Amniotic stem cell (primary cell): Measurements from ENCODE around the gene LRRC27.
"Not testable (repeated sequence)": the region's sequence is repeated elsewhere in the genome, so short reads cannot be mapped to it uniquely, and the experiment has no call there.

Experiments used
- DNase-seq: peaks from one replicate; lab custom pipeline; 2025; lab: John Stamatoyannopoulos, UW

LRRC27 gene

DNA sequence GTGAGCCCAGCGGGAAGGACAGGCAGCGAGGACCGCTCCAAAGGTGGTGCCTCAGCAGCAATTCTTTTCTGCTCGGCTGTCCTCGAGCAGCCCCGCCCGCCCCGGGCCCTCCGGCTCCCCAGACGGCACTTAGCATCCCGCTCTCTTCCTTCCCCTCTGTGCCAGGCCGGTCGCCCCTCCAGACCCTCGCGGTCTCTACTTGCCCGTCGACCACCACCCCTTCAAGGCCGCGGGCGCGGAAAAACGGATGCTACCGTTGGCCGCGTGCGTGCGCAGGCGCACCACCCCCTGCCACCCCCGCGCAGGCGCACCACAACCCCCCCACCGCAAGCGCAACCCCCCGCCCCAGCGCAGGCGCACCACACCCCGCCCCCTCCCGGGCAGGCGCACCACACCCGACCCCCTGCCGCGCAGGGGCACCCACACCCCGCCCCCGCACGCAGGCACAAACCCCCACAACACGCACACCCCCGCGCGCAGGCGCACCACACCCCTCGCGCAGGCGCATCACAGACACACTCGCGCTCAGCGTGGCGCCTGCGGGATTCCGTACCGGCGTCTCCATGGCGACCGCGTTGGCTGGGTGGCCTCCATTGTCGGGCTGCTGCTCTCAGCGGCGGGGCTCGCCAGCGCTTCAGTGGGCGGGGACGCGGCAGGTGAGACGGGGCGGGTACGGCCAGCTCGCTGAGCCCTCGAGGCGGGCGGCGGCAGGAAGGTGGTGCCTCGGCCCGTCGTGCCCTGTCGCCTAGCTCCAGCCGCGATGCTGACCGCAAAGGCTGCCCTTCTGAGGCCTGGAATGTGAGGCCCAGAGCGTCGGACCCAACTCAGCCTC is at the start of gene LRRC27:
LRRC27 (plus strand) TSS at position 593 of the 832 bp plus-strand sequence. CDS start 1,332 bp downstream, outside the sequence.
- peak; percentile 95 for DNase-seq

DNA sequence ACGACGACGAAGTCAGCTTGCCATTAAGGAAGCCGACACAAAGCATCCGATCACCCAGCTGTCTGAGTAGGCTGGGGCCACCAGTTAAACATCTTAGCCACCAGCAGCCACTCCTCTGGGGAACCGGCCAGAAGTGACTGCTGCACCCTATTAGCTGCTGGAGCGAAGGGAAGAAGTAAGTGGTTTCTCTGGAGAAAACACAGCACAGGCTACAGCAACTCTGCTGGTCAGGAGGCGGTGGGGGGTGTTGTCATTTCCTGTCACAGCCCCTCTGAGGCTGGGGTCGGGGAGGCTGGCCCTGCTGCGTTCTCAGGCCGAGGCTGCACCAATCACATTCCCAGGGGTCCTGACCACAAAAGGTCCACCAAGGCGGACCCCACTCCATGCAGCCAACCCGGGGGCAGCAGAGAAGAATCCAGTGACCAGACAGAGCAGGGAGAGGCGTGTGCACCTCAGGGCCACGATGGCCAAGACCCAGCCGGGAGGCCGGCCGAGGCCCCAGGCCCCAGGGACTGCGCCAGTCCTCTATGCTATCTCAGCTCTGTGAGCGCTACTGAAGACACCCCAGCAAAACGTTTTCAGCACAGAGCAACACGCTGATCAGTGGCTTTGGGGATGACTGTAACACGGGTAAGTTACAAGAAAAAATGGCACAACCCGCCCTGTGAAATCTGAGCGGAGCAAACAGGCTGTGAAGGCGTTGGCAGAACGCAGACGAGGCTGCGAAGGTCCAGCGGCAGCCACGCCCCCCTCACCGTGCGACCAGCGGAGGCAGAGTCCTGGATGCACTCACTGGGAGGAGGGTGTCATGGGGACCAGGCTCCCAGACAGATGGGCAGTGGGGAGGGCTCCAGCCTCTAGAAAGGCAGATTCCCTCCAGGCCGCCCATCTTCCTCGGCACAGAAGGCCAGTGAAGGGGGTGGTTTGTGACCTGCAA is 49.1 kb upstream of the LRRC27 start:
- no peak for DNase-seq

DNA sequence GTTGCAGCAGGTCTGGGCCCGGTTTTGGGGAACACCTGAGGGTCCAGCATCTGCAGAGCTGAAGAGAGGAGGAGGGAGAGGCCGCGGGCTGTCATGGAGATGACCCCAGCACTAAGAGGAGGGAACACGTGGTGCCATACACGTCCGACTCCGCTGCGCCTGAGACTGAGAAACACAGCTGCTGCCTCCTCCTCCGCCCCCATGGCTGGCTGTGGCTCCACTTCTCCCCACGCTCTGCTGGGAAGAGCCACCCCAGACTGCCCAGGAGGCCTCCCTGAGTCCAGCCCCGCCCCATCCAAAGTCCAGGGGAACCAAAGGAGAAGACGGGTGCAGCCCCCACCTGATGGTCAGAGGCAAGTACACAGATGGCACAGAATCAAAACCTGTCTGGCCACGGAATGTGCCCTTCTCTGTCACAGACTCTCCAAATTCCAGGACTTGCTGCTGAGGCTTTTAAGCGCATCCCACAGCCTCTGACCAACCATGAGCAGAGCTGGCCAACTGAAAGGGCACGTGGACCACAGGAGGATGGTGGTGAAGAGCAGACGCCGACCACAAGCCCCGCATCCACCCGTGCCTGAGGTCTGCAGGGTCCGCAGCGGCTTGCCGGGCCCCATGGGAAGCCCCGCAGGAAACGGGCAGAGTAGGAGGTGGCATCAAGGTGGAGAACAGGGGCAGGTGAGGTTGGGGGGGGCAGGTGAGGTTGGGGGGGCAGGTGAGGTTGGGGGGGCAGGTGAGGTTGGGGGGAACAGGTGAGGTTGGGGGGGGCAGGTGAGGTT is 48.2 kb upstream of the LRRC27 start:
- no peak for DNase-seq

DNA sequence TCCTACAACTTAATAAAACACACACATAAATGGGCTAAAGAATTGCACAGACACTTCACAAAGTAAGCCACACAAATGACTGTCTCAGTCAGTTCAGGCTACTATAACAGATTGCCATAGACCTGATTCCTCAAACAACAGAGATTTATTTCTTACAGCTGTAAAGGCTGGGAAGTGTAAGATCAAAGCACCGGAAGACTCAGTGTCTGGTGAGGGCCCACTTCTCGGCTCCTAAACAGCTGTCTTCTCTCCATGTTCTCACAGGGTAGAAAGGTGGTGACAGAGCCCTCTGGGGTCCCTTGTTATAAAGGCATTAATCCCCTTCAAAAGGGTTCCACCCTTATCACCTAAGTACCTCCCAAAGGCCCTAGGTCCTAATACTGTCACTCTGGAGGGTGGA is 42.6 kb upstream of the LRRC27 start:
- DNase-seq, result no peak

DNA sequence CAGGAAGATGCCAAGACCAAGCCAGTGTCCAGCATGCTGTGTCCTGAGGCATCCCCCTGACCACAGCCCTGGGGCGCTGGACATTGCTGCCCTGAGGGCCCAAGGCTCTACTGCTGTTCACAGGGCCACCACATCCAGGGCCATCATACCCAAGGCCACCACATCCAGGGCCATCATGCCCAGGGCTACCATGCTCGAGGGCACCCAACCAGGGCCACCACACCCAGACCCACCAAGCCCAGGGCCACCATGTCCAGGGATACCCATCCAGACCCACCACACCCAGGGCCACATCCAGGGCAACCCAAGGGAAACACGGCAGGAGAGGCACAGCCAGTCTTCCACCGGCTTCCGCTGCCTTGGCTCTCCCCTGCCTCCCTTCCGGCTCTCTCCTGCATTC is 41.4 kb upstream of the LRRC27 start:
- DNase-seq, result no peak

DNA sequence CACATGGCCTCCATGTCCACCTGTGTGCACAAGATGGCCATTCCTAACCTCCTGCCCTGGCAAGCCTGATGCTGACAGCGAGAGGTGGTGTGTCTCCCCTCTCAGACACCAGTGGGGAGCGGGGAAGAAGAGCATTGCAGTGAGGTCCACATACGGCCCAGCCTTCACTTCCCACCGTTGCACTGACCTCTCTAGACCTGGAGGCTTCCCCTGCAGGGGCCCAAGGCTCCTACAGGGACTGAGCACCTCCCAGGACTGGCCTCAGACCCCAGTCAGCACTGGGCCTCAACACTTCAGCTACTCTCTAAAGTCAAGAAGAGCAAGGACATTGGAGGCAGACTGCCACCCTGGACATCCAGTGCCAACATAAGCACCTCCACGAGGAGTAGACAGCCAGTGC is 40.2 kb upstream of the LRRC27 start:
- DNase-seq, result no peak

DNA sequence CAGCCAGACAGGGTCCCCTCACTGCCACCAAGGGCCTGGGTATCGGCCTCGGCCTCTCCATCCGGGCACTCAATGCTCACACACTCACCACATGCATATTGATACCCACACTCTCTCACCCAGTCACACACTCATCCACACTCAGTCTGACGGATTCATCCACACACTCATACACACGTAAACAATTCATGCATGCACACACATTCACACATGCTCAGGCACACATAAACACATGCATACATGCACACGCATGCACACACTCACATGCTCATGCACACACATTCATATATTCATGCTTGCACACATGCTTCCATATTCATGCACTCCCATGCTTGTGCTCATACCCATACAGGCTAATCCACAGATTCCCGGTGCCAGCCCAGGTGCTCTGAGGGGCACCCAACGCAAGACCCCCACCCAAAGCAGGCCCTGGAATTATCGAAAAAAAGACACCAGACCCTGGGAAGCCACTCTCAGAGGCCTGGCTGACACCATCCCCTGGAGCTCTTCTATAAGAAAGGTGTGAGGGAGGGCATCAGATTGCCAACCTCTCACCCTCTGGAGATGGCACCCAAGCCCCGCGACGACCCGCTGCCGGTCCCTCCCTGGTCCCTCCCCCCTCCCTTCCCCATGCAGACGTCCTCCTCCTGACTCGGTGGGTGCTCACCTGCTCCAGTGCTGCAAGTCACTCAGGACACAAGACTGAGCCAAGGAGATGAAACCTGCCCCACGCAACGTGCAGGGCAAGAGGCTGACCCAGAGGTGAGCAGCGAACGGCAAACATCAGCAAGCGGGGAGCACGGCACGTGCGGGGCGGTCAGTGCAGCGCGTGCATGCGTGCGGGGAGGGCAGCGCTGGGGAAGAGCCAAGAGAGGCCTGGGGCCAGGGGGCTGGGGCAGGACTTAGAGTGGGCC is 39.4 kb upstream of the LRRC27 start:
- no peak for DNase-seq

DNA sequence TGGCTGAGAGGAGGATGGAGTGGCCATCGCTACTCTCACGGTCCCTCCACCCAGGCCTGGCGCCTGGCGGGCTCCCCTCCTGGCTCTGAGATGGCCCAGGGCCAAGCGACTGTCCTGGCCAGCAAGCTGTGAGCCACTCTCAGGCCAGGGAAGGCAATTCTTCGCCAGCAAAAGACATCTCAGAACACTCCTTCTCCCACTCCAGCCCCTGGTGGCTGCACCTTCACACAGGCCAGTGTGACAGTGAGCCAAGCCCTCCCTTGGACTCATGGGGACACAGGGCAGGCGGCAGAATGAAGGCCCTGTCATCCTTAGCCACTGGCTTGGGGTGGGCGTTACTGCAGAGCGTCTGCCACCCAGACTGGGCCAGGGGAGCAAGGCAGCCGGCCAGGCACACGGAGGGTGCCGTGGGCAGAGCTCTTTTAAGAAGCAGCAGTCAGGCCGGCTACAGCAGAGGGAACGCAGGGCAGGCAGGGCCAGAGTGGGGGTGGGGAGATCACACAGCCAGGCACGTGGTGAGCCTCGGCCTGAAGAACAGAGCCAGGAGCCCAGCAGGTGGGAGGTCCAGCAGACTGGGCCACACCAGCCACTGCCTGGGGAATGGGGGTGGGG is 38.7 kb upstream of the LRRC27 start:
- no peak for DNase-seq

DNA sequence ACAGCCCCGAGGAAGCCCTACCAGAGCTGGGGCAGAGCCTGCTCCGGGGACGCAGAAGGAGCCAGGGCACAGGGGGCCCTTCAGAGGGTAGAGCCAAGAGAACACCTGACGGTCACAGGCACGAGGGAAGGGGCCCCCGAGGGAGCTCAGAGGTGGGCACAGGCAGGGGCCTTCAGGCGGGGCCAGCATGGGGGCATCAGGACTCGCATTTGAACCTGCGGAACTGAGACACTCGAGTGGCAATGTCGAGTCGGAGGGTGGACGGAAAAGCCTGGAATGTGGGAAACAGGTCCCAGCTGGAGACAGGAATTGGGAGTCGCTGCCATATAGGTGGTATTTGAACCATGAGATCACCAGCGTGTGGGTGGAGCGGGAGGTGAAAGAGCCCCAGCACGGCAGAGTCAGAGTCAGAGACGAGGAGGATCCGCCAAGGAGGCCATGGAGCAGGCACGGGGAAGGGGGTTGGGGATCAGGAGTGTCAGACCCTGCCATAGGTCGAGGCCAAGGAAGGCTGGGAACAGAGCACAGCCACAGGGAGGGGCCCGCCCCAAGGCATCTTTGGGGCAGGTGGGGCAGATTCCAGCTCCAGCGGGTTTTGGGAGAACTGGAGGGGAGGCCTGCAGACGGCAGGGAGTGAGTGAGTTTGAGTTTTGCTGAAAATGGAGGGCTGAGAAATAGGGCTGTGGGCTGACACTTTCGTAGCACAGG is 38.0 kb upstream of the LRRC27 start:
- no peak for DNase-seq

DNA sequence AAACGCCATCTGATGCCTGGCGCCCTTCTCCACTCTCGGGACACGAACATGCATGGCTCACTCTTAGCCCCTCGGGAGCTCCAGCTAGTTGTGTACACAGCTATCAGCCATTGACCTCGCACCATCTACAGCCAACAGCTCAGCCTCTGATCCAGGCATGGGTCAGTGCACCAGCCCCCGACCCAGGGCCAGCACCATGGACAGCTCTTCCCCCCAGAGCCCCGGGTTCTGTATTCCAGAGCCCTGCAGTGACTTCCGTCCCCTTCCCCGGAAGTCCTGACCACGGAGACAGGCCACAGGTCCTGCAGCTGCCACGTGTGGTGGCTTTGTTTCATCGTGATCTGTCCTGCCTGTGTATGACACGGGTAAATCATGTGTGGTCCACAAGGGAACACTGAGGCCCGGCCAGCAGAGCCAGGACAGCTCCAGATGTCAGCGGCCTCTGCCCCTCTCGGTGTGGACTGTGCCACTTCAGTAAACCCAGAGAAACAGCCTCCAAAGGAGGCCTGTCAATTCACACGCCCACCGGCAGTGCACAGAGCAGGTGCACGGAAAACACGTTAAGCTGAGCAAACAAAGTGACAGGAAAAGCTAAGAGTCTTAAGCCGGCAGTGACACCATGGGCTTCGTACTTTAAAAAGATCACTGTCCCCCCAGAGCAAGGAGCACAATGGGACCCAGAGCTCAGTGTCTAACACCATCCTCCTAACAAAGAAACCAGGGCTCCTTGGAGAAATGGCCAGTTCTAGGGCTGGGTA is 37.3 kb upstream of the LRRC27 start:
- DNase-seq, result no peak

DNA sequence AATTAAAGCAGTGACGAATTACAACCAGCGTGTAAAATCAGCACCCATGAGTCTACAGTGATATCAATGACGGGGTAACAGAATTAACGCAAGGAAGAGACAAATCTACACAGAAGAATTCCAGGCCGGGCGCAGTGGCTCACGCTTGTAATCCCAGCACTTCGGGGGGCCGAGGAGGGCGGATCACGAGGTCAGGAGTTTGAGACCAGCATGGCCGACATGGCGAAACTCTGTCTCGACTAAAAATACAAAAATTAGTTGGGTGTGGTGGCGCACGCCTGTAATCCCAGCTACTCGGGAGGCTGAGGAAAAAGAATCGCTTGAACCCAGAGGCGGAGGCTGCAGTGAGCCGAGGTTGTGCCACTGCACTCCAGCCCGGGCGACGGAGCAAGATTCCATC is 36.5 kb upstream of the LRRC27 start:
- not testable (repeated sequence) for DNase-seq

DNA sequence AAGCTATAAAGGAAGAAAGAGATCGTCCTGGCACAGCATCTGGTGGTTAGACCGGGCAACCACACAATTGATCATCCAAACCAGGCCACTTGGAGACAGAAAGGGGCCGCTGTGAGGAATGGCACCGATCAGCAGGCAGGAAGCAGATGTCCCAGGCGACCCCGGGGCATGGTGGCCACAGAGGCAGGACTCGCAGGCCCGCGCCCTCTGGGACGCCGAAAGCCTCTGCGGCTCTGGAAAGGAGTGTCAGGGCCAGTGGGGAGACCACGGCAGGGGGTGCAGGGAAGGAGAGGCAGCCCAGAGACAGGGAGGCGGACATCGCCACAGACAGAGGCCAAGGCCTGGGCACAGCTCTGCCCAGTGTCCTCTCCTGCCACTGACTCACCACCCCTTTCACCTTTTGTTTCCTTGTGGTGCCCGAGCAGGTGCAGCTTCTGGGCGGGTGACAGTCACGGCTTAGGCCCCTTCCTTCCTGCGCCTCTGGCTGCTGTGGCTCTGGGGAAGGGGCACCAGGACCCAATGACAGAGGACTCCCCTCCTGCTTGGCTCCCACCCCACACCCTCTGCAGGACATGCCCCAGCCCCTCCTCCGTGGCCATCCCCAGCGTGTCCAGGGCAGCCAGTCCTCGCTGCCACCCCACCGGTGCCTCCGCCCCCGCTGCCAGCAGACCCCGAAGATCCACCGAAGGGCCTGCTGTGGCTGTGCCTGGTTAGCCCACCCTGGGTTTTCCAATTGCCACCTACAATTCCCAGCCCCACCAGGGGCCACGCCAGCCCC is 35.1 kb upstream of the LRRC27 start:
- no peak for DNase-seq

DNA sequence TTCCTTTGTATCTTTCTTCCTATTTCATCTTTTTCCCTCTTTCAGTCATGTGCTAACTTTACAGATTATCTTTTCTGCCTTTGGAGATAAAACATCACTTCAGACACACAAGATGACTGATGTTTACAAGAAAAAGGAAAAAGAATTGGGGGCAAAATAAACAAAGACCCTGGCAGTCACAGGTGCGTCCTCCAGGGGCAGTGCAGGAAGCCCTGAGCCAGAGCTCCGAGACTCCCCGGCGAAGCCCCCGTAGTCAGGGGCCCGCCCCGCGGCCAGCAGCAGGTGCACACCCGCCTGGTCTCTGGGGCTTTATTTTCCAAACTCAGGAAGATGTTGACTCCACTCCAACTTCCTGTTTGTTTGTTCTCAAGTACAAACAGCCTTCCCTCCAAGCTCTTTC is 34.5 kb upstream of the LRRC27 start:
- DNase-seq, result no peak

DNA sequence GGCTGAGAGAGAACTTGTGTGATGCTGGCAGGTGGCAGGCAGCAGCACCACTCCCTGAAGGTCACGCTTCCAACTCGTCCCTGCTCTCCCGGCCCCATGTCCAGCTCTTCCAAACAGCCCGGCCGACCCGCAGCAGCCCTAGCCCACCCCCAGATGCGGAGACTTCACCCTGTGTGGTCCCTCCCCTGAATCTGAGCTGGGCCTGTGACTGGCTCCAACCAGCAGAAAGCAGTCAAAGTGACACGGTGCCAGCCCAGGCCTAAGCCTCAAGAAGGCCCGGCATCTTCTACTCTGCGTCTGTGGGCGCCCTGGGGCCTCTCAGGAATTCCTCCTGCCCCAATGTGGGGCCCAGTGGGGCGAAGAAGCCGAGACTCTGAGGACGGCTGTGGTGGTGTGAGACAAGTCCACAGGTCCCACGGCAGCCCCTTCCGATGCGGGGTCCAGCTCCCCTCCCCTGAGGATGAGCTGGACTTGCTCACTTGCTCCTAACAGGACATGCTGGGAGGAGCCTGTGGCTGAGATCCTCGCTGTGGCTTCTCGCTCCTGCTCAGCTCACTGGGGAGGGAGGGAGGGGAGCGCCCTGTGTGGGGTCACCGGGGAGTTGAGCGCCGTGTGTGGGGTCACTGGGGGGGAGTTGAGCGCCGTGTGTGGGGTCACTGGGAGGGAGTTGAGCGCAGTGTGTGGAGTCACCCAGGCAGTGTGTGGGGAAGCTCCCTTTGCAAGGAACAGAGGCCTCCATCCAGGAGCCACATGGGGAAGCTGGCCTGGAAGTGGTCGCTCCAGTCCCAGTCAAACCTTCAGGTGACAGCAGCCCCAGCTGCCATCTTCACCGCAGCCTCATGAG is 33.7 kb upstream of the LRRC27 start:
- DNase-seq, result no peak

DNA sequence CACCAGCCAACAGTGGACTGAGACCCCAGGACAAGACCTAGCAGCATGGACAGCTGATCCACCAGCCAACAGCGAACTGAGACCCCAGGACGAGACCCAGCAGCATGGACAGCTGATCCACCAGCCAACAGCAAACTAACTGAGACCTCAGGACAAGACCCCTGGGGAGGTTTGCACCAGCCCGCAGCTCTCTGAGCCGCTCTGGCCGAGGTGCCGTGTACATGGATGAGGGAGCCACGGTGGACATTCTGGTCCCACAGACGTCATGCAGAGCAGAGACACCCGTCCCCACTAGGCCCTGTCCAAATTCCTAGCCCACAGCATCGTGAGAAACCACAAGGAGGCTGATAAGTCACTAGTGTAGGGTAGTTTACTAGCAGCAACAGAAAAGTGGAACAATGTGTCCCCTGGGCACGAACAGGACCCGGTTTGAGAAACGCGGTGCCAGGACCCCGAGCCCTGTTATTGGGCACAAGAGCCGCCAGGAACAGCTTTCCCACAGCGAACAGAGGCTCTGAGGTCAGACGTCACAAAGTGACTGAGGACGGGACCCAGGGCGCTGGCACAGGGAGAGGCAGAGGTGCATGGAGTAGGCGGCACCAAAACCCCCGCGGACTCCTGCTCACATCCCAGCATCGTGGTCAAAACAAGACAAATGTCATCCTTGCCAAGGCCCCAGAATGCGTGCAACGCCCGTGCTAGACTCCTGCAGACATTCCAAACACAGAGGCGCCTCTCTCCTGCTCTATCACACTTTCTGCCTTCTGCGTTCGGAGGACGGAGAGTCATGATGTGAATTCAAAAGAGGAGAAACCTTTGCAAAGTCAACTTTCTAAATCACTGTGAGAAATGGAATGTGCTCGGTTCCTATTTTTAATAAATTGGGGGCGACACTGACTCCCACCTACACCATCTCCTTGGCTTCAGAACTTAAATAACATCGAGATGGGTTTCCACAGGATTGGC is 32.3 kb upstream of the LRRC27 start:
- no peak for DNase-seq

DNA sequence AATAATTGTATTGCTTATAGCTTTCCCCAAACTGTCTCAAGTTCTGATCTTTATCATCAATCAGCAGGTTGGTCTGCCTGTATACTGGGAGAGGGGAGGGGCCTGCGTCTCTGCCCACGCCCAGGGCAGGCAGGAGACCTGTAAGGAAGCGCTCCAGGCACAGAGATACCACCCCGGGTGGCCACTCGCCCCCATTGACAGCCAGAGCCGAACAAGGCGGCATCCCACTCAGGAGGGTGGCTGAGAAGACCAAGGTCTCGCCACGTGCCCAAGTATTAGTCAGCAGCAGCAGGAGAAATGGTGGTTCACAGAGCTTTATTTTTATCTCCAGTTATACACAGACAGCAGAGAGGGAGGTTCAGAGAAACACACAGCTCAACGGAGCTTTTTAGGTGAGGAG is 31.4 kb upstream of the LRRC27 start:
- DNase-seq, result no peak
